A673 (cell line): ENCODE data around the gene IGFBPL1. TPM values are rescaled to one million over a fixed set of nuclear protein-coding genes. Genes with fewer than 3 reads are reported as not detected.

ENCODE experiments used
- BruUV-seq: library from RNA; stranded (reverse); fragments of 400-500 nt; replicated peaks from 2 replicates; lab custom pipeline; 2021; lab: Mats Ljungman, UMichigan
- CTCF ChIA-PET: fragments of 300-600 bp; sonication (Branson Sonifier 250); formaldehyde crosslinking; loops from one replicate; lab custom pipeline; 2022; ENCODE audit warnings: antibody characterized with exemption; lab: Charles Lee
- POLR2A ChIA-PET: fragments of 300-600 bp; sonication (Branson Sonifier 250); formaldehyde crosslinking; loops from one replicate; lab custom pipeline; 2022; ENCODE audit warnings: antibody characterized with exemption; ENCODE audit not compliant: low non-redundant PET; lab: Charles Lee
- DNase-seq: peaks from one replicate; pipeline ENCODE4 v3.0.0-alpha.2; 2015; ENCODE audit warnings: low spot score
- H3K27ac ChIP-seq: fragments of 200-600 bp; sonication (generic); 2 replicates; pipeline ENCODE4 v1.5.1; 2016; ENCODE audit warnings: mixed run types, low read depth, mild to moderate bottlenecking, mixed read lengths, antibody characterized with exemption, low read length; ENCODE audit not compliant: poor library complexity, severe bottlenecking
- H3K27me3 ChIP-seq: fragments of 200-600 bp; sonication (generic); replicated peaks from 2 replicates; pipeline ENCODE4 v1.6.1; 2017; ENCODE audit warnings: mixed run types, low read depth, mild to moderate bottlenecking, mixed read lengths, antibody characterized with exemption, low read length; ENCODE audit not compliant: insufficient read depth, poor library complexity
- H3K36me3 ChIP-seq: fragments of 200-600 bp; sonication (generic); 2 replicates; pipeline ENCODE4 v1.6.1; 2016; ENCODE audit warnings: mixed run types, mild to moderate bottlenecking, mixed read lengths, antibody characterized with exemption, low read length; ENCODE audit not compliant: insufficient read depth, poor library complexity, severe bottlenecking
- H3K4me1 ChIP-seq: fragments of 200-600 bp; sonication (generic); 2 replicates; pipeline ENCODE4 v1.6.1; 2017; ENCODE audit warnings: mixed run types, mild to moderate bottlenecking, mixed read lengths, antibody characterized with exemption, low read length; ENCODE audit not compliant: insufficient read depth, poor library complexity, severe bottlenecking
- H3K4me3 ChIP-seq: fragments of 200-600 bp; sonication (generic); 2 replicates; pipeline ENCODE4 v1.5.1; 2016; ENCODE audit warnings: low read depth, mixed run types, mild to moderate bottlenecking, mixed read lengths, low read length; ENCODE audit not compliant: poor library complexity, severe bottlenecking
- H3K9me3 ChIP-seq: fragments of 200-600 bp; sonication (generic); 2 replicates; pipeline ENCODE4 v1.6.1; 2016; ENCODE audit warnings: mixed run types, low read depth, mild to moderate bottlenecking, mixed read lengths, antibody characterized with exemption, low read length; ENCODE audit not compliant: poor library complexity, severe bottlenecking
- CTCF ChIP-seq: fragments of 300-800, 200-600 bp; sonication (generic); conservative IDR thresholded peaks from 2 replicates; pipeline ENCODE4 v1.5.1; 2017; ENCODE audit warnings: low read depth, mild to moderate bottlenecking, antibody characterized with exemption, low read length, moderate library complexity, mixed read lengths
- EZH2 ChIP-seq: fragments of 200-600 bp; sonication (generic); IDR thresholded peaks from 2 replicates; pipeline ENCODE4 v1.6.1; 2017; ENCODE audit warnings: borderline replicate concordance, low read depth, mild to moderate bottlenecking, mixed read lengths, antibody characterized with exemption, low read length; ENCODE audit not compliant: poor library complexity, severe bottlenecking
- intact Hi-C: fragments of 100-400 bp; cut with micrococcal nuclease; formaldehyde crosslinking; loops from one replicate; pipeline ENCODE4 v1.10.0; 2022; ENCODE audit not compliant: unreplicated experiment
- total RNA-seq: library from RNA; stranded (reverse); gene quantifications from 2 replicates; pipeline ENCODE4 v1.2.3, GENCODE V29; 2021

The IGFBPL1 gene
- total RNA-seq, 1 experiment from 2014 or later = 0.90 TPM

GRCh38 chr9:38386319-38386895 is 37.8 kb downstream of the IGFBPL1 start:
- no TSS peak for BruUV-seq
- H3K27me3 ChIP-seq = no peaks in the 10 kb centered on the region
- TF ChIP-seq EZH2 (no peak), CTCF (no peak)
- no peaks in the 10 kb centered on the region for H3K9me3 ChIP-seq
- no peaks in the 10 kb centered on the region for H3K36me3 ChIP-seq
- no peak overlapping the region for H3K4me3 ChIP-seq
- POLR2A ChIA-PET = no interaction called here
- H3K4me1 ChIP-seq = peaks cover 21% of the 10 kb centered on the region
- DNase-seq = peak; percentile 30
- no peak overlapping the region for H3K27ac ChIP-seq
- CTCF ChIA-PET = interaction anchor here (0.6 kb wide), 2 partner anchors 137 to 702 kb away, joined by 3 read pairs; no protein-coding TSS in a partner anchor
- intact Hi-C loops = no loop called here

- H3K9me3 ChIP-seq = no peaks in the 10 kb centered on the region
- DNase-seq = no peak
- no TSS peak for BruUV-seq
- TF ChIP-seq CTCF (no peak), EZH2 (no peak)
- H3K4me1 ChIP-seq = peaks cover 21% of the 10 kb centered on the region
- no peaks in the 10 kb centered on the region for H3K27me3 ChIP-seq
- intact Hi-C loops = no loop called here
- ChIA-PET CTCF (no interaction called here), POLR2A (no interaction called here)
- no peaks in the 10 kb centered on the region for H3K36me3 ChIP-seq
- no peak overlapping the region for H3K4me3 ChIP-seq
- no peak overlapping the region for H3K27ac ChIP-seq
Observed at GRCh38 chr9:38385896-38386295, 38.4 kb downstream of the IGFBPL1 start.

- intact Hi-C loops = no loop called here
- H3K4me3 ChIP-seq = no peak overlapping the region
- CTCF ChIA-PET = no interaction called here
- H3K4me1 ChIP-seq = peaks cover 21% of the 10 kb centered on the region
- TF ChIP-seq EZH2 = no peak
- no peak for TF ChIP-seq CTCF
- no TSS peak for BruUV-seq
- H3K27me3 ChIP-seq = no peaks in the 10 kb centered on the region
- H3K36me3 ChIP-seq = no peaks in the 10 kb centered on the region
- no peak overlapping the region for H3K27ac ChIP-seq
- POLR2A ChIA-PET = no interaction called here
- no peaks in the 10 kb centered on the region for H3K9me3 ChIP-seq
- no peak for DNase-seq
Observed at GRCh38 chr9:38384990-38385848, 39.0 kb downstream of the IGFBPL1 start.
